Measurements from ENCODE around the gene RAD9B. TPM values are rescaled to one million over a fixed set of nuclear protein-coding genes. Genes with fewer than 3 reads are reported as not detected.

RAD9B gene
- total and polyA plus RNA-seq, 10 of the 15 experiments (the other 5 are each of a cell fraction or from before 2014, with no cell fraction given) = 0.54 to 2.0 (median 1.3) TPM

- no peaks in the 10 kb centered on the region for H3K9me3 ChIP-seq (replicated peaks; ENCODE audit: control insufficient read depth, insufficient read depth, low read length)
- peaks cover 28% of the 10 kb centered on the region for H3K4me1 ChIP-seq (ENCODE audit: control insufficient read depth, insufficient read depth, low read length)
- H3K79me2 ChIP-seq (ENCODE audit: control insufficient read depth, insufficient read depth, low read length) = peaks cover 65% of the 10 kb centered on the region
- RAD21 ChIA-PET (ENCODE audit: unreplicated experiment) = interaction anchor here (0.5 to 4.6 kb wide), 19 partner anchors 12 to 238 kb away, joined by 3 to 109 read pairs (median 7); partner anchors contain the start of genes ARPC3 and GPN3
- peak overlapping the region; percentile 94 for H3K27ac ChIP-seq (ENCODE audit: control insufficient read depth, insufficient read depth)
- FAIRE-seq (no peak), ATAC-seq (peak; percentile 92), DNase-seq (ENCODE audit: low read depth, low spot score) (peak; percentile 90)
- H3K4me3 ChIP-seq = no peak overlapping the region; the same call in 1 of the 2 replicates
- CTCF ChIA-PET = interaction anchor here (0.8 to 3.2 kb wide), 17 partner anchors 9 to 86 kb away, joined by 3 to 28 read pairs (median 6); partner anchors contain the start of genes FAM216A and GPN3
- H3K27me3 ChIP-seq (replicated peaks in 1 of 2; ENCODE audit: control insufficient read depth in 2 of 2, insufficient read depth in 2 of 2, low read length in 1 of 2) = no peaks in the 10 kb centered on the region
- BruUV-seq (replicated peaks) = no TSS peak
- peaks cover 1 to 40% of the 10 kb centered on the region in 2 experiments for H3K36me3 ChIP-seq (ENCODE audit: control insufficient read depth in 2 of 2, insufficient read depth in 2 of 2, low read length in 1 of 2)
- SMC1A ChIA-PET (ENCODE audit: uncharacterized antibody, unreplicated experiment) = interaction anchor here (0.8 to 18.4 kb wide), 24 partner anchors 9 to 284 kb away, joined by 3 to 308 read pairs (median 6); partner anchors contain the start of genes ARPC3 and GPN3
- in situ Hi-C loops (cut with MboI) = no loop called here
- intact Hi-C loops (cut with micrococcal nuclease; ENCODE audit: unreplicated experiment) = no loop called here
- no peak overlapping the region for H2AFZ ChIP-seq (ENCODE audit: control insufficient read depth, low read depth, low read length)
- peak overlapping the region; percentile 75 for H3K4me2 ChIP-seq (ENCODE audit: control insufficient read depth, insufficient read depth)
- peak overlapping the region; percentile 65 for H3K9ac ChIP-seq (ENCODE audit: control insufficient read depth, insufficient read depth, low read length)
- H4K20me1 ChIP-seq (ENCODE audit: control insufficient read depth, insufficient read depth) = no peaks in the 10 kb centered on the region
- POLR2A ChIA-PET = interaction anchor here (0.7 to 4.7 kb wide), 15 partner anchors 10 to 151 kb away, joined by 3 to 55 read pairs (median 4); partner anchors contain the start of gene FAM216A
- WGBS (ENCODE audit: insufficient coverage, insufficient replicate concordance, low lambda C conversion rate, missing lambda C conversion rate) = 10% methylated on average over 7 of the region's 7 CpGs
- TF ChIP-seq CHD1 (IDR thresholded peaks at IDR 0.05; ENCODE audit: low read depth, low read length) (no peak), IKZF2 (IDR thresholded peaks at IDR 0.05) (peak; percentile 52 to 59; a peak in 2 of 4 replicates), ZNF24 (IDR thresholded peaks at IDR 0.05) (0 out of 2 replicates have a peak, but pooled peaks have one; percentile 28), NR2F1 (conservative IDR thresholded peaks at IDR 0.05) (no peak), KAT2A (conservative IDR thresholded peaks at IDR 0.05; ENCODE audit: control insufficient read depth, low read depth, low read length) (no peak), STAT1 (conservative IDR thresholded peaks at IDR 0.05) (no peak), SP1 (IDR thresholded peaks at IDR 0.05; ENCODE audit: low read depth, low read length) (no peak), RELA (IDR thresholded peaks at IDR 0.05; ENCODE audit: borderline replicate concordance, partially characterized antibody) (peak; percentile 14), GATAD2B (conservative IDR thresholded peaks at IDR 0.05; ENCODE audit: low read depth) (peak; percentile 53; the same call in 1 of the 2 replicates), ATF7 (IDR thresholded peaks at IDR 0.05; ENCODE audit: low read depth) (0 out of 2 replicates have a peak, but pooled peaks have one; percentile 57), ZNF687 (IDR thresholded peaks at IDR 0.05) (peak; percentile 89), TCF12 (IDR thresholded peaks at IDR 0.05; ENCODE audit: low read depth, low read length) (0 out of 2 replicates have a peak, but pooled peaks have one; percentile 46), USF1 (IDR thresholded peaks at IDR 0.05; ENCODE audit: borderline replicate concordance, extremely low read length, insufficient read depth, low read depth, low read length) (no peak), BHLHE40 (IDR thresholded peaks at IDR 0.05; ENCODE audit: borderline replicate concordance in 1 of 2, low read depth in 2 of 2, low read length in 1 of 2) (peak; percentile 74 to 82), POLR2A (IDR thresholded peaks at IDR 0.05; ENCODE audit: low read depth, low read length) (0 out of 2 replicates have a peak, but pooled peaks have one; percentile 26)
Measured at GRCh38 chr12:110543252-110543959, 41.3 kb downstream of the RAD9B start.
